HG02840 (cell line): ENCODE results near the gene OR8H1.

Experiments used
- ATAC-seq: cut with Tn5 transposase; IDR thresholded peaks from one replicate; pipeline ENCODE4 v1.9.1; 2021; ENCODE audit warnings: mild to moderate bottlenecking, moderate library complexity, moderate number of reproducible peaks; ENCODE audit not compliant: unreplicated experiment, low FRiP score

OR8H1 gene

GRCh38 chr11:56292154-56292553, at the start of gene OR8H1:
Gene OR8H1 (minus strand): TSS chr11:56292254. CDS start chr11:56291062, 1,192 bp downstream.
- ATAC-seq, result no peak

DNA sequence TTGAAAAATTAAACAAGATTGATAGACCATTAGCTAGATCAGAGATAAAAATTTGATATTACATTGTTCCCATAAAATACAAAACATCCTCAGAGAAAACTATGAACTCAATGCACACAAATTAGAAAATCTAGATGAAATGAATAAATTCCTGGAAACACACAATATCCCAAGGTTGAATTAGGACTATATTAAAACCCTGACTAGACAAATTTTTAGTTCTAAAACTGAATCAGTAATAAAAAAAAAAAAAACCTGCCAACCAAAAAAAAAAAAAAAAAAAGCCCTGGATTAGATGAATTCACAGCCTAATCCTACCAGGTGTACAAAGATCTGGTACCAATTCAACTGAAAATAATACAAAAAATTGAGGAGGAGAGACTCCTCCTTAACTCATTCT, 48.2 kb upstream of the OR8H1 start:
- ATAC-seq, result no peak

DNA sequence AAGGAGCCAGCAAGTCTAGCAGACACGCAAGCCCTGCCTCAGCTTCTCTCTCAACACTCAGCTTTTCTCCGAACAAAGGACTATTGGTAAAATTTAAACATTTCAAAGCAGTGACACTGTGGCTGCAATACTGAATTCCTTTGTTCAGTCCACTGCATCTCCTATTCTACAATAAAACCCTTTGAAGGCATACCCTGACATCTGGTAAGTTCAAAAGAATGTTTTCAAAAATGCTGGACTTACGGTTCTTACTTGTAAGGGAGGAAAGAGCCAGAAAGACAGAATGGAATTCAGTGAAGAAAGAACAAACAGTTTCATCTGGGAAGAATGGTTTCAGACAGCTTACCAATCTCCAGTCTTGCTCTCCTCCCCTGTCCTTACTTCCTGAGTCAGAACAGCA, 41.1 kb upstream of the OR8H1 start:
- ATAC-seq, result no peak

DNA sequence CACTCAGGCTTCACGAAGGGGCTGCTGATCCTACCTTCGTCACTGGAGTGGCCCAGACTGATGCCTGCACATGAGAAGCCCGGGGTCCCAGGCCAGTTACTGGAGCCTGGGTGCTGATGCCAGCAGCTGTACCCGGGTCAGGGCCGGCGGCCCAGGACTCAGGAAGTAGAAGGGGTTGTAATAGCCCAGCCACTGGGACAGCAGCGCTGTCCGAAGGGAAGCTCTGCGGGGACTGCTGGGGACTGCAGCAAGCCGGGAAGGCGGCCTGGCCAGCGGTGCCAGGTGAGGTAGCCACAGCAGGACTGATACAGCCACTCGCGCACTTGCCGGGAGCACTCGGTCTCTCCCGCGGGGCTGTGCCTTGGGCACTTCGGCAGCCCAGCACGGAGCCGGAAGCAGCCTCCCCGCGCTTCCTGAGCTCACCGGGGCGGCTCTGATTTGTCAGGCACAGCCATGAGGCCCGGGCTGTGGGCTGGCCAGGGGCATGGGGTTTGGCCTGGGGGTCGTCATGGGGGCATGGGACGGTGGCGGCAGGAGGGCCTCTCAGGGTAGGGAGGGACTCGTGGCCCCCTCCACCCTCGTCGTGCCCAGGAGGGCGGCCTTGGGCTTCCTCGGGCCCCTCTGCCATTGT, 39.9 kb upstream of the OR8H1 start:
- no peak for ATAC-seq

DNA sequence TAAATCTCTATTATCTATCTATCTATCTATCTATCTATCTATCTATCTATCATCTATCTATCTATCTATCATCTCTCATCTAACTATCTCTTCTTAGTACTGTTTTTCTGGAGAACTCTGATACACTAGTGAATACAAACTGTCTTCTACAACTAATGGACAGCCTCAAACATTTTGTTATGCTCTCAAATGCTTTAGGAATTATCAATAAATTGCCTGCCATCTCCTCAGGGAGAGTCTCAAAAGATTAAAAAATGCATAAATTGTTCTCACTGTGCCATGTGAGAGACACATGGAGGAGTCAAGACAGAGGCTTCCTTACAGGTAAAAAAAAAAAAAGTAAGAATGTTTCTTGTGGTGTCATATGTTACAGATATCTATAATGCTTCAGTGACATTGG, 22.8 kb upstream of the OR8H1 start, which contains the start of gene OR8K3:
Gene OR8K3, plus strand, starts transcription at position 301 of the 400 bp plus-strand sequence. CDS start 3,163 bp downstream, outside the sequence.
- no peak for ATAC-seq

GRCh38 chr11:56307836-56308235, 15.8 kb upstream of the OR8H1 start:
- ATAC-seq, result no peak

- ATAC-seq, result no peak
Measured at GRCh38 chr11:56296898-56297297, 4.8 kb upstream of the OR8H1 start.

GRCh38 chr11:56273854-56274253, 18.2 kb downstream of the OR8H1 start, which contains the start of gene OR5T1:
Gene OR5T1 (plus strand): TSS chr11:56274154. CDS start chr11:56275639, 1,485 bp downstream.
- no peak for ATAC-seq

DNA sequence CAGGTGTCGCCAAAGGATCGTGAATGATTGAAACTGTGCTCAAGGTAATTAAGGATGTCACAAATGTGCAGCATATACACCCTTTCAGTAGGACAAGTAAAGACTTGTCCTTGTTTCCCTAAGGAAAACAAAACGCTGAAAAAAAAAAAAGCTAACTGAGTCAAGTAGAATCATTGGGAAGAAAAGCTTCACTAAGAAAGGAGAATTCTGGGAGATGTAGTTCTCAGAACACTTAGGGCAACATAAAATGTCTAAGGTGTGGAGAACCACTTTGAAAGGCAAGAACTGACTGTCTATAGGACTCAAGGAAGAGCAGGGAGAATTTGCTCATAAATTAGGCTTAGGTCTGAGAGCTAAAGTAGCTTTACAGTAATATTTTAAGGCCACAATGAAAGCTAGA, 21.0 kb downstream of the OR8H1 start:
- no peak for ATAC-seq

DNA sequence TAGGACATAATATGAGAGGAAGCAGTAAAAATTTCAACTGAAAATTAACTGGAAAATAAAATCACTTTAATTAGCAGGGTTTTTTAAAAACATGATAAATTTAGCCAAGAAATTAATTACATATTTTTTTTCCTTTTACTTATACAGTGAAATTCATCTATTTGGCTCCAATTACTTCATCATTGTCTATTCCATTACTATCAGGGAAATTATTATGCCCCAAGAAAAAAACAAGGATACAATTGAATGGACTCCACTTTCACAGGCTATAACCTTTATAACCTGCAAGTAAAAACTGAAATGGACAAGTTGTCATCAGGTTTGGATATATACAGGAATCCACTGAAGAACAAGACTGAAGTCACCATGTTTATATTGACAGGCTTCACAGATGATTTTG, 40.1 kb downstream of the OR8H1 start, which contains the start of gene OR5T3:
Gene OR5T3, plus strand, starts transcription at position 301 of the 400 bp plus-strand sequence. Its CDS starts 0 bp downstream, at position 301.
- ATAC-seq, result no peak
